ENCODE data around the gene ASB1.

Gene ASB1

GRCh38 chr2:238473523-238473922 is 46.8 kb downstream of the ASB1 start:
- DNase-seq, result no peak

DNA sequence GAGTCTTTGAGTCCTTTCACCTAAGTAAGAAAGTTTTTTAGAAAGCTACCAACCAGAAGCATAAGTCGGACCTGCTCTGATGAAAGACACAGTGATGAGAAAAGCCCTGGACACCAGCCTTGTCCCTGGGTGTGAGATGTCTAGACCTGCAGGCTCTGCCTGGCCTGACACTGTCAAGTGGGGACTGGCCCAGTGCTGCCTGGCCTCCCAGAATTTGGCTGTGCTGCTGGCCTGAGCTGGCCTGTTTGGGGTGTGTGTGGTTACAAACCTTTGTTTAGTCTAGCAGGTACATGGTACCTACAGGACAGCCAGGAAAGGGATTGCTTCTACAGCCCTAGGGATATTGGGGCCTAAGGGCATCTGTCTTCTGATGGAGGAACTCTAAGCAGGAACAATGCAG is 48.3 kb downstream of the ASB1 start:
- no peak for DNase-seq

DNA sequence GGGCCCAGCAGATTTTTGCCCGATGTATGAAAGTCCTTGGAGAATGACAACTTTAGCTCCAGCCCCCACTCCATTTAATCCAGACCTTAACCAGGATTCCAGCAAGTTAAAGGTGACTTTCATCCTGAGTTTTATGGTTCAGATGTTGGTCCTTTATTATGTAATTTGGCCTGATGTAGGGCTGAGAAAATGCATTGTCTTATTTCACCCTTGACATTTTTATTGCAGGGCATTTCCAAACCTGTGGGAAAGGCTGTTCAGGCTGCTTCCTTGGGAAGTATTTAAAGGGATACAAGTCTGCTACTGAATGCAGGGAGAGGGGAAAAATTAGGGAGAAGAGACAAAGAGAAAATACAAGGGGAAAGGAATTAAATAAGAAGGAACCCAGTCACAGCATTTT is 48.8 kb downstream of the ASB1 start:
- no peak for DNase-seq

DNA sequence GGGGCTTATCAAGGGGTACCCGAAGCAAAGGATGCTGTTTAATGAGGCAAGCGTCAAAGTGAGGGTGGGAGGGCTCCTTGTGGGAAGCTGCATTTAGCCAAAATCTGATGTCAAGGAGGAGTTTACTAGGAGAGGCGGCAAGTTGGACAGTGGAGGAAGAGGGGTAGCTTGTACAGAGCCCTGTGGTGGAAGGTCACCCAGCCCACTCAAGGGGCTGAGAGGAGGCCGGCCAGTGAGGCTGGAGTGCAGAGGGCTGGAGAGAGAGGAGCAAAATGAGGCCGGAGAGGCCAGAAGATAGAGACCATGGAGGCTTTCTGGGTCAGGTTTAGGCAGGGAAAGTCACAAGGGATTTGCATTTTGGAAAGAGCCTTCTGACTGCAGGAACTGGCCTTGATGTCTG is 49.5 kb downstream of the ASB1 start:
- no peak for DNase-seq

GRCh38 chr2:238478216-238478615 is 51.5 kb downstream of the ASB1 start:
- no peak for DNase-seq

DNA sequence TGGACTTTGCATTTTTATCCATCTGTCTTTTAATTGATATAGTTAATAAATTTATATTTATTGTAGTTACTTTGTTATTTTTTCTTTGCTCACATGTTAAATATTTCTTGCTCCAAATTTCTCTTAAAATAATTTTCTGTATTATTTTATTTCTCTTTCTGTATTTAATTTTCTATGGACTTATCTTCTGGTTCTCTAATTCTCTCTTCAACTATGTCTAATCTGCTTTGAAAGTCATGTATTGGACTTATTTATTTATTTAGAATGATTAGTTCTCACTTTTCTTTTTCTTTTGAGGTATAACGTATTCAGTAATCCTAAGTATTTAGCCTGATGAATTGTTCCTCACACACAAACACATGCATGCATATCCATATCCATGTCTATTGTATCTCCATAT is 53.1 kb downstream of the ASB1 start:
- no peak for DNase-seq

- DNase-seq, result no peak
Observed at GRCh38 chr2:238483021-238483420, 56.3 kb downstream of the ASB1 start.

GRCh38 chr2:238483656-238484055 is 56.9 kb downstream of the ASB1 start:
- DNase-seq, result no peak

GRCh38 chr2:238484522-238485452 is 58.1 kb downstream of the ASB1 start:
- DNase-seq, result no peak

- no peak for DNase-seq
Observed at GRCh38 chr2:238486123-238486848, 59.6 kb downstream of the ASB1 start.

- DNase-seq, result no peak
Observed at GRCh38 chr2:238487134-238487533, 60.4 kb downstream of the ASB1 start.

DNA sequence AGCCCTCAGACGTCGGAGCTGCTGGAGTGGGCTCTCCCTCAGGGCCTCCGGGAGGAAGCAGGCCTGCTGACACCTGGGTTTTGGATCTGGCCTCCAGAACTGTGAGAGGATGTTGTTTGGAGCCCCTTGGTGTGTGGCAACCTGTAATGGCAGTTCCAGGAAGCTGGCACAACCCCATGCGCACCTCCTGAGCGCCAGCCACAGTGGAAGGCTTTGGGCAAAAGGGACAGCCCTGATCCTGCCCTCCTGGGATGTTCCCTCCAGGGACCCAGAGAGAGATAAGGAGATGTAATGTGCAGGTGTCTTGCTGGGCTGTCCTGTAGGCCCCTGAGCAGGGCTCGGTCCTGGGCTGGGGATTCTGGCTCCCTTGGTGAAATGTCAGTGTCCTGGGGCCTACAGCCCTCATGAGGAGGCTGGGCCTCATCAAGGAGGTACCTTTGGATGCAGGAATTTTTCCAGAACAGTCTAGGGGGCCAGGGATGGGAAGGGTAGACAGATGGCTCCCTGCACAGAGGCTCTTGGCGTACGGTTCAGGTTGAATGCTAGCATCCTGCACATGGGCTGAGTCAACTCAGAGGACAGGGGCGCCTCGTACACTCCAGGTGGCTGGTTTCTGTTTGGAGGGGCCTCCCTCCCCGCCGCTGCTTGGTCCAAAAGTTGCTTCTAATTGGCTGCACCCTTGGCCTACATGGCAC is 61.1 kb downstream of the ASB1 start:
- no peak for DNase-seq

GRCh38 chr2:238488347-238488826 is 61.7 kb downstream of the ASB1 start:
- no peak for DNase-seq

GRCh38 chr2:238489431-238489830 is 62.7 kb downstream of the ASB1 start:
- DNase-seq, result no peak

- DNase-seq, result no peak
Observed at GRCh38 chr2:238489896-238490295, 63.2 kb downstream of the ASB1 start.

DNA sequence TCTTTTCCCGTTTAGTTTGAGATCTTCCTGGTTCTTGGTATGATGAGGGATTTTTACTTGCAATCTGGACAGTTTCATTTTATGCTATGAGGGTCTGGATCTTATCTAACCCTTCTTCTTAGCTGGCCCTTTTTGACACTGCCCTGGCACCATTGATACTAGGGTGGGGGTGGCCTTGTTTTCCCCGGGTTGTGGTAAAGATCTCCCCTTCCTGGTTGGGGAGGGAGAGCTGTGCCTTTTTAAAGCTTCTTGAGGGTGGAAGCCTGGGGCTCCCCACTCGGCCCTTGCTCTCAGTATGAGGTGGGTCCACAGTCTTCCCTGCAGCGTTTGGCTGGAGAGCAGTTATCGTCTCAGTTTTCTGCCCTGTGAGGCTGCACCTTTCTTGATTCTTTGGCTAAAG is 66.1 kb downstream of the ASB1 start:
- no peak for DNase-seq

- DNase-seq, result no peak
Observed at GRCh38 chr2:238493411-238493810, 66.7 kb downstream of the ASB1 start.

GRCh38 chr2:238493880-238494572 is 67.3 kb downstream of the ASB1 start:
- peak; percentile 5 for DNase-seq

GRCh38 chr2:238494573-238494961 is 67.8 kb downstream of the ASB1 start:
- no peak for DNase-seq

DNA sequence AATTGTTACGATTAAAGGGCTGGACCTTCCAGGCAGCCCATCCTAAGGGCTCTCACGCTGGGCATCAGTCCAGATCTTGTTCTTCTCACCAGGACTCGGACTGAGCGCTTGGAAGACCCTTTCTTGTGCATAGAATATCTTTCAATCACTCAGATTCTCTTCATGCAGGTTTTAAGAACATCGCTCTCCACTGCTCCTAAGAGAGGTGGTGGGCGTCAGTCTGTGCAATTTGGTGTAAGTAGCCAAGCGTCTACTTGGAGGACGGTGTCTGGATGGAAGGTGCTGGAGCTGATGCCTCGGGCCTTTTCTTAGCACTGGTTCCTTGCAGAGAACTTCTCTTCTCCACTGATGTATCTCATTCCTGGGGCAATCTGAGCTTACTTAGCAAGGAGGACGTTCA is 68.7 kb downstream of the ASB1 start:
- DNase-seq, result no peak

- DNase-seq, result no peak
Observed at GRCh38 chr2:238496756-238497609, 70.3 kb downstream of the ASB1 start.

DNA sequence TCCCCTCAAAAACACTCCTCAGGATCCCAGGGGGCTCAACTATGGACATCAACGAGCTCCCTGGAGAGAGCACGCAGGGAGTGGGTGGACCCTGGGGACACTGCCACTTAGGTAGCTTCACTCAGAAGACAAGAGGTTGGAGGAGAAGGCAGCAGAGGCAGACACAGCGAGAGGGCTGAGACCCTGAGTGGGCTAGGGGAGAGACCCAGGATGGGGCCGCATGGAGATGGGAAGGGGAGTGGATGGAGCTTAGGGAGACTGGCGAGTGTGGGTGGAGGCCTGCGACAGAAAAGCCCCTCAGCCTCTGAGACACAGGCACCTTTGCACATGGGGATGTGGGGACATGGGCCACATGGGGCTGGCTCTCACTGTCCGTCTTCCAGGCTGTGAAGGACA is 70.9 kb downstream of the ASB1 start:
- DNase-seq, result no peak

All from CD4-positive, alpha-beta T cell treated with Interleukin-21 for 1 hour (primary cell).